ENCODE data around the gene AGBL3.

DNA sequence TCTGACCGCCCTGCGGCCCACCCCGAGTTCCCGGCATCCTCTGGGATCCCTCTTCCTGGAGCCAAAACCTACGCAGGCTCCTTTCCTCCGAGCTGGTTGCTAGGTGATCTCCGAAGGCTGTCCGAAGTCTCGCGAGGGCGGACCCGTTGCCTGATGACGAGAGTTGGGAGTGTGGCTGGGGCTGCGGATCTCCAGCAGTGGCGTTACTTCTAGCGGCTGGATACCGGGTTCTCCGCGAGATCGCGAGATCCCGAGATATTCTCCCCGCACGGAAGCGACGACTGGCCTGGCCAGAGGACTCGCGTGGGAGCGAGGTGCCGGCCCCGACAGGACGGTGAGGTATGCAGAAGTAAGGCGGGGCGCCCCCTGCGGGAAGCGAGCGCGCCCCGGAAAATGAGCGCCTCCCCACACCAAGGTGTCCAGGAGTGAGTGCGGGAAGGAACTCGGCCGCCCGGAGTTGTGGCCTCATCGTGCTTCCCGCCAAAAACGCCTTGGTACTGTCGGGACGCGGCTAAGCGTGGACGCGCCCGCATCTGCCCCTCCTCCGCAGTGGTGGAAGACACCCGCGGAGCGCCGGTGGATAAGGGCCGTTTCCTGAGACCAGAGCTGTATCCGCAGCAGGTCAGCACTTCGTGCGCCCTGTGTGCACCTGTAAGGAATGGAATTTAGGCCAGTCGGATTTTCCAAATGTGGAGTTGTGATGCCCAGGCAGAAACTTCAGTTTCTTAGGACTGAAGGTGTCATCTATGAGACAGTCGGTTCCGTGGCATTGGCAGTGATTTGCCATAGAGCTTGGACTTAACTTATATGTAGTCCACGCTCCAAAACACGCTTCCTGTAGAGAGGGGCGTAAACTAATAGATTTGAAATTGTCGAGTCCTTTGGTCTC, at the start of gene AGBL3:
- TF ChIP-seq, protein P1, sequence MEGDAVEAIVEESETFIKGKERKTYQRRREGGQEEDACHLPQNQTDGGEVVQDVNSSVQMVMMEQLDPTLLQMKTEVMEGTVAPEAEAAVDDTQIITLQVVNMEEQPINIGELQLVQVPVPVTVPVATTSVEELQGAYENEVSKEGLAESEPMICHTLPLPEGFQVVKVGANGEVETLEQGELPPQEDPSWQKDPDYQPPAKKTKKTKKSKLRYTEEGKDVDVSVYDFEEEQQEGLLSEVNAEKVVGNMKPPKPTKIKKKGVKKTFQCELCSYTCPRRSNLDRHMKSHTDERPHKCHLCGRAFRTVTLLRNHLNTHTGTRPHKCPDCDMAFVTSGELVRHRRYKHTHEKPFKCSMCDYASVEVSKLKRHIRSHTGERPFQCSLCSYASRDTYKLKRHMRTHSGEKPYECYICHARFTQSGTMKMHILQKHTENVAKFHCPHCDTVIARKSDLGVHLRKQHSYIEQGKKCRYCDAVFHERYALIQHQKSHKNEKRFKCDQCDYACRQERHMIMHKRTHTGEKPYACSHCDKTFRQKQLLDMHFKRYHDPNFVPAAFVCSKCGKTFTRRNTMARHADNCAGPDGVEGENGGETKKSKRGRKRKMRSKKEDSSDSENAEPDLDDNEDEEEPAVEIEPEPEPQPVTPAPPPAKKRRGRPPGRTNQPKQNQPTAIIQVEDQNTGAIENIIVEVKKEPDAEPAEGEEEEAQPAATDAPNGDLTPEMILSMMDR (IDR thresholded peaks at IDR 0.05): no peak
- TF ChIP-seq POLR2A (IDR thresholded peaks at IDR 0.05): no peak
